K562 (cell line): Measurements from ENCODE around the gene SEMA4F. TPM values are rescaled to one million over a fixed set of nuclear protein-coding genes. Genes with fewer than 3 reads are reported as not detected.
A peak's percentile ranks its signal among the peaks of the same experiment; 100 is the strongest.

ENCODE experiments used
- ATAC-seq: fragments of 200-7000 bp; cut with Tn5 transposase; 3 replicates; pipeline ENCODE4 v1.9.1; 2020; ENCODE audit warnings: moderate library complexity
- BruUV-seq: library from RNA; stranded (reverse); fragments of 400-500 nt; replicated peaks from 2 replicates; lab custom pipeline; 2021; lab: Mats Ljungman, UMichigan
- CTCF ChIA-PET: fragments of 300-600 bp; formaldehyde crosslinking; extraction: SDS; loops from one replicate; lab custom pipeline; 2021; ENCODE audit warnings: low intra/inter-chr PET ratio; lab: Yijun Ruan, JAX
- POLR2A ChIA-PET: fragments of 300-600, 350-650 bp; sonication (Branson Sonifier 250); formaldehyde crosslinking; extraction: SDS; loops from one replicate; lab custom pipeline; 2021; ENCODE audit warnings: antibody characterized with exemption, inconsistent platforms; lab: Yijun Ruan, JAX
- DNase-seq, 4 experiments: peaks; one replicate each; pipeline versions ENCODE4 v3.0.0 to v3.0.0-alpha.2; 2011 to 2018; ENCODE audit warnings: low spot score in 3 of 4, mixed read lengths in 3 of 4; ENCODE audit errors: extremely low read depth in 1 of 4
- FAIRE-seq: peaks from 2 replicates; lab custom pipeline; 2011; peaks lifted over from hg19 to GRCh38; lab: Jason Lieb, UNC
- H2AFZ ChIP-seq: 2 replicates; pipeline ENCODE4 v1.6.0; 2011; ENCODE audit warnings: low read depth, low read length, control low read depth, inconsistent platforms
- H3K27ac ChIP-seq: fragments of 200-600 bp; 3 replicates; pipeline ENCODE4 v1.8.0; 2011; ENCODE audit warnings: low read depth, mild to moderate bottlenecking, control low read depth, inconsistent platforms, low read length, moderate library complexity, mixed read lengths; ENCODE audit errors: extremely low read depth
- H3K27me3 ChIP-seq, 2 experiments: fragments of 300-600 bp in 1 of 2; 2 replicates in 1 of 2; 3 replicates in 1 of 2; pipeline versions ENCODE4 v1.6.0 to v1.8.0; 2011; ENCODE audit warnings: inconsistent platforms in 2 of 2, low read length in 2 of 2, mild to moderate bottlenecking in 1 of 2, mixed read lengths in 1 of 2, moderate library complexity in 1 of 2; ENCODE audit not compliant: control insufficient read depth in 2 of 2, insufficient read depth in 2 of 2
- H3K36me3 ChIP-seq: fragments of 300-600 bp; 3 replicates; pipeline ENCODE4 v1.8.0; 2011; ENCODE audit warnings: mild to moderate bottlenecking, low read length, inconsistent platforms; ENCODE audit not compliant: control insufficient read depth, insufficient read depth
- H3K4me1 ChIP-seq, 2 experiments: fragments of 200-600 bp in 1 of 2; replicated peaks in 1 of 2; 2 replicates in 1 of 2; 3 replicates in 1 of 2; pipeline versions ENCODE4 v1.5.1 to v1.8.0; 2011; ENCODE audit warnings: inconsistent platforms in 2 of 2, low read length in 2 of 2, mild to moderate bottlenecking in 1 of 2, mixed read lengths in 1 of 2, moderate library complexity in 1 of 2; ENCODE audit not compliant: control insufficient read depth in 2 of 2, insufficient read depth in 2 of 2
- H3K4me2 ChIP-seq: 2 replicates; pipeline ENCODE4 v1.6.1; 2011; ENCODE audit warnings: low read length, control low read depth, inconsistent platforms, mixed read lengths; ENCODE audit not compliant: insufficient read depth
- H3K4me3 ChIP-seq: fragments of 200-600 bp; sonication (generic), shearing (Covaris generic); 2 replicates; pipeline ENCODE4 v1.5.1; 2016; ENCODE audit warnings: control low read depth, inconsistent platforms
- H3K79me2 ChIP-seq: fragments of 200-600 bp; 3 replicates; pipeline ENCODE4 v1.8.0; 2011; ENCODE audit warnings: low read length, inconsistent platforms; ENCODE audit not compliant: control insufficient read depth, insufficient read depth
- H3K9ac ChIP-seq, 2 experiments: 2 replicates each; pipeline versions ENCODE4 v1.6.0 to v1.6.1; 2011; ENCODE audit warnings: low read depth in 2 of 2, low read length in 2 of 2, control low read depth in 1 of 2, inconsistent platforms in 1 of 2, mild to moderate bottlenecking in 1 of 2, mixed read lengths in 1 of 2; ENCODE audit not compliant: insufficient read depth in 1 of 2
- H3K9me1 ChIP-seq: one replicate; pipeline ENCODE4 v1.6.0; 2011; ENCODE audit warnings: inconsistent platforms, mild to moderate bottlenecking, low read length, moderate library complexity; ENCODE audit not compliant: control insufficient read depth, insufficient read depth
- H3K9me3 ChIP-seq: replicated peaks from 2 replicates; pipeline ENCODE4 v1.5.1; 2011; ENCODE audit warnings: low read depth, low read length, inconsistent platforms; ENCODE audit not compliant: control insufficient read depth, insufficient read depth
- H4K20me1 ChIP-seq: replicated peaks from 2 replicates; pipeline ENCODE4 v1.6.1; 2011; ENCODE audit warnings: low read length, inconsistent platforms, mixed read lengths; ENCODE audit not compliant: control insufficient read depth, insufficient read depth
- ARID2 ChIP-seq: fragments of 450-650 bp; IDR thresholded peaks from 2 replicates; pipeline ENCODE4 v1.6.1; 2017; ENCODE audit warnings: antibody characterized with exemption, mild to moderate bottlenecking
- BCOR ChIP-seq: fragments of 450-650 bp; IDR thresholded peaks from 2 replicates; pipeline ENCODE4 v1.6.1; 2016
- CREB1 ChIP-seq, 2 experiments: sonication (generic) in 1 of 2; formaldehyde crosslinking in 1 of 2; IDR thresholded peaks; 2 replicates each; pipeline versions ENCODE4 v1.6.1 to v1.8.0; 2012 to 2022; ENCODE audit warnings: inconsistent platforms in 1 of 2, mild to moderate bottlenecking in 1 of 2, missing genetic modification reagents in 1 of 2, moderate library complexity in 1 of 2
- CREM ChIP-seq: IDR thresholded peaks from 2 replicates; pipeline ENCODE4 v1.6.1; 2014; ENCODE audit warnings: antibody characterized with exemption, low read depth
- GABPA ChIP-seq: fragments of 200-800 bp; sonication (Bioruptor generic); conservative IDR thresholded peaks from 2 replicates; pipeline ENCODE4 v1.6.1; 2016; ENCODE audit warnings: low read depth, missing genetic modification characterization, missing compliant biosample characterization
- HDAC2 ChIP-seq: fragments of 450-650 bp; IDR thresholded peaks from 2 replicates; pipeline ENCODE4 v1.6.1; 2016; ENCODE audit warnings: mild to moderate bottlenecking
- HMGN3 ChIP-seq: IDR thresholded peaks from 2 replicates; pipeline ENCODE4 v1.6.1; 2011; ENCODE audit warnings: borderline replicate concordance, low read depth, mild to moderate bottlenecking, mixed read lengths, low read length; ENCODE audit not compliant: insufficient read length; ENCODE audit errors: extremely low read depth
- PURB ChIP-seq: sonication (generic); formaldehyde crosslinking; IDR thresholded peaks from 2 replicates; pipeline ENCODE4 v1.9.0; 2021; ENCODE audit warnings: low read depth, mild to moderate bottlenecking, missing genetic modification reagents
- RAD51 ChIP-seq: fragments of 450-650 bp; IDR thresholded peaks from 2 replicates; pipeline ENCODE4 v1.7.1; 2016; ENCODE audit warnings: low read depth, mild to moderate bottlenecking, borderline replicate concordance
- RBM22 ChIP-seq: fragments of 200-400 bp; formaldehyde crosslinking; IDR thresholded peaks from 2 replicates; pipeline ENCODE4 v1.6.1; 2018; ENCODE audit warnings: low read length, low read depth; ENCODE audit not compliant: poor library complexity, severe bottlenecking
- RFX5 ChIP-seq: IDR thresholded peaks from 2 replicates; pipeline ENCODE4 v1.6.1; 2011; ENCODE audit warnings: low read depth, mild to moderate bottlenecking, improper control_type of control experiment, low read length
- SMARCA4 ChIP-seq: fragments of 450-650 bp; IDR thresholded peaks from 2 replicates; pipeline ENCODE4 v1.6.1; 2016
- TSC22D4 ChIP-seq: fragments of 450-650 bp; IDR thresholded peaks from 2 replicates; pipeline ENCODE4 v1.6.1; 2016; ENCODE audit warnings: missing genetic modification characterization, missing biosample characterization, control low read depth
- XRCC4 ChIP-seq: IDR thresholded peaks from one replicate; pipeline ENCODE4 v1.6.1; 2011; ENCODE audit not compliant: insufficient read depth, insufficient read length; ENCODE audit errors: extremely low read depth
- ZNF384 ChIP-seq: IDR thresholded peaks from 2 replicates; pipeline ENCODE4 v1.6.1; 2012; ENCODE audit warnings: low read depth, low read length, improper control_type of control experiment
- ZNF583 ChIP-seq: fragments of 250-450 bp; sonication (Bioruptor Pico); IDR thresholded peaks from 2 replicates; pipeline ENCODE4 v1.4.0; 2020
- ZNF696 ChIP-seq: fragments of 250-450 bp; sonication (Bioruptor Pico); conservative IDR thresholded peaks from 2 replicates; pipeline ENCODE4 v1.4.0; 2020; ENCODE audit warnings: mild to moderate bottlenecking, moderate library complexity
- WGBS: fragments of 100-300 bp; shearing (Covaris generic); methylation state at CpG from one replicate; pipeline ENCODE4 v1.1.6; 2016; ENCODE audit warnings: low coverage, mixed read lengths; ENCODE audit not compliant: insufficient coverage; ENCODE audit errors: missing lambda C conversion rate; 5-methylcytosine and 5-hydroxymethylcytosine counted together
- in situ Hi-C: fragments of 300-500 bp; cut with MboI; formaldehyde crosslinking; loops from 4 replicates; pipeline ENCODE4 v1.15.0; 2018; ENCODE audit warnings: inconsistent platforms, mixed read lengths
- intact Hi-C: fragments of 100-400 bp; cut with micrococcal nuclease; formaldehyde crosslinking; loops from 2 replicates; pipeline ENCODE4 v1.14.2; 2022
- polyA plus RNA-seq, 8 experiments: library from polyadenylated mRNA; depleted of rRNA in 4 of 8; stranded (reverse) in 5 of 8; unstranded in 3 of 8; fragments of >200 nt; fragmentation: Nextera tagmentation in 2 of 8; fragmentation: Illumina TruSeq in 1 of 8; extraction: Ambion mirVana in 2 of 8; extraction: Trizol in 1 of 8; gene quantifications; 2 replicates each; pipeline versions ENCODE4 v1.2.1 to v1.2.3, GENCODE V29; 2011 to 2014; ENCODE audit warnings: inconsistent platforms in 1 of 8, missing spikeins in 1 of 8
- total RNA-seq, 7 experiments: library from RNA; depleted of rRNA in 6 of 7; stranded (reverse); fragments of >200 nt in 6 of 7; fragmentation: Illumina TruSeq in 2 of 7; extraction: Trizol in 2 of 7; gene quantifications; 2 replicates each; pipeline versions ENCODE4 v1.2.1 to v1.2.3, GENCODE V29; 2011 to 2021; ENCODE audit warnings: low replicate concordance in 1 of 7
- TF ChIP-seq, protein P1 (sequence below), 3 experiments: fragments of 200-800 bp in 1 of 3; fragments of 250-450 bp in 1 of 3; fragments of 450-650 bp in 1 of 3; sonication (Bioruptor Pico) in 1 of 3; sonication (Bioruptor generic) in 1 of 3; formaldehyde crosslinking in 1 of 3; IDR thresholded peaks; 2 replicates each; pipeline versions ENCODE4 v1.6.1 to v1.8.0; 2016 to 2022; ENCODE audit warnings: mild to moderate bottlenecking in 2 of 3, missing genetic modification characterization in 2 of 3, missing compliant biosample characterization in 1 of 3, moderate library complexity in 1 of 3
- TF ChIP-seq, protein P2 (sequence below): fragments of 250-450 bp; sonication (Bioruptor Pico); IDR thresholded peaks from 2 replicates; pipeline ENCODE4 v1.4.0; 2020; ENCODE audit warnings: mild to moderate bottlenecking

SEMA4F gene
- total and polyA plus RNA-seq, 9 of the 15 experiments (the other 6 are each of a cell fraction or from before 2014, with no cell fraction given), result 0.08 to 1.6 (median 0.33) TPM

DNA sequence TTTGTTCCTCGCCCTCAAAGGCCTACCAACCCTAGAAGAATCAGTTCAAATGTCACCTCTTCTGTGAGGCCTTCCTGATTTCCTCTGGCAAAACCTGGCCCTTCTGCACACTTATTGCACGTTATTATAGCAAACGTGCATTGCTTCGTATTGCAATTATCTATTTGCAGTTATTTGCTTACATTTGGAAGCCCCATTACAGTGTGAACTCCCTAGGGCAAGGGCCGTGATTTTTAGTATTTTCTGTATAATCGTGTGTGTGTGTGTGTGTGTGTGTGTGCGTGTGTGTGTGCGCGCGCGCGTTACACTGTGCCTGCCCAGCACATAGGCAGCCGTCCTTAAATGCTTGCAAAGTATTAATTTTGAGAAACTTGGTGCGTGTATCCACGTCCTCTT lies 460 bp upstream of the SEMA4F start:
- intact Hi-C loops, result no loop called here
- DNase-seq, result no peak
- no peaks in the 10 kb centered on the region for H3K79me2 ChIP-seq
- no peaks in the 10 kb centered on the region for H3K36me3 ChIP-seq
- peak overlapping the region; percentile 15 to 37; a peak in 2 of 4 replicates for H3K9ac ChIP-seq
- ChIA-PET POLR2A (interaction anchor here (0.6 to 1.4 kb wide), 3 partner anchors 9 to 21 kb away, joined by 3 to 7 read pairs (median 3); no protein-coding TSS in a partner anchor), CTCF (no interaction called here)
- no peaks in the 10 kb centered on the region for H4K20me1 ChIP-seq
- peak overlapping the region; percentile 51 for H3K4me3 ChIP-seq
- FAIRE-seq, result no peak
- H3K27me3 ChIP-seq, result peaks cover 18 to 33% of the 10 kb centered on the region in 2 experiments; a peak in 4 of 5 replicates
- H3K27ac ChIP-seq, result no peak overlapping the region
- peaks cover 7 to 14% of the 10 kb centered on the region in 2 experiments; a peak in 4 of 5 replicates for H3K4me1 ChIP-seq
- ATAC-seq, result peak; percentile 17
- WGBS, result 15% methylated on average over 15 of the region's 15 CpGs
- peak overlapping the region; percentile 82 for H3K4me2 ChIP-seq
- no peaks in the 10 kb centered on the region for H3K9me1 ChIP-seq
- in situ Hi-C loops, result no loop called here
- H3K9me3 ChIP-seq, result peaks cover 3% of the 10 kb centered on the region; the same call in 1 of the 2 replicates
- peak overlapping the region; percentile 98 for H2AFZ ChIP-seq
- no TSS peak for BruUV-seq
- TF ChIP-seq PURB (no peak), GABPA (tag) (0 out of 2 replicates have a peak, but pooled peaks have one; percentile 25), HDAC2 (0 out of 2 replicates have a peak, but pooled peaks have one; percentile 28), ZNF384 (no peak), RFX5 (no peak), CREM (no peak), ZNF696 (CRISPR knock-in tag) (no peak), XRCC4 (no peak), ARID2 (no peak), BCOR (0 out of 2 replicates have a peak, but pooled peaks have one; percentile 42), RBM22 (no peak), HMGN3 (no peak), ZNF583 (CRISPR knock-in tag) (no peak), CREB1 (IDR thresholded peaks at IDR 0.05) (no peak), CREB1 (CRISPR knock-in tag; IDR thresholded peaks at IDR 0.05) (no peak), SMARCA4 (0 out of 2 replicates have a peak, but pooled peaks have one; percentile 29), RAD51 (no peak), TSC22D4 (tag) (no peak)
- TF ChIP-seq, protein P1, sequence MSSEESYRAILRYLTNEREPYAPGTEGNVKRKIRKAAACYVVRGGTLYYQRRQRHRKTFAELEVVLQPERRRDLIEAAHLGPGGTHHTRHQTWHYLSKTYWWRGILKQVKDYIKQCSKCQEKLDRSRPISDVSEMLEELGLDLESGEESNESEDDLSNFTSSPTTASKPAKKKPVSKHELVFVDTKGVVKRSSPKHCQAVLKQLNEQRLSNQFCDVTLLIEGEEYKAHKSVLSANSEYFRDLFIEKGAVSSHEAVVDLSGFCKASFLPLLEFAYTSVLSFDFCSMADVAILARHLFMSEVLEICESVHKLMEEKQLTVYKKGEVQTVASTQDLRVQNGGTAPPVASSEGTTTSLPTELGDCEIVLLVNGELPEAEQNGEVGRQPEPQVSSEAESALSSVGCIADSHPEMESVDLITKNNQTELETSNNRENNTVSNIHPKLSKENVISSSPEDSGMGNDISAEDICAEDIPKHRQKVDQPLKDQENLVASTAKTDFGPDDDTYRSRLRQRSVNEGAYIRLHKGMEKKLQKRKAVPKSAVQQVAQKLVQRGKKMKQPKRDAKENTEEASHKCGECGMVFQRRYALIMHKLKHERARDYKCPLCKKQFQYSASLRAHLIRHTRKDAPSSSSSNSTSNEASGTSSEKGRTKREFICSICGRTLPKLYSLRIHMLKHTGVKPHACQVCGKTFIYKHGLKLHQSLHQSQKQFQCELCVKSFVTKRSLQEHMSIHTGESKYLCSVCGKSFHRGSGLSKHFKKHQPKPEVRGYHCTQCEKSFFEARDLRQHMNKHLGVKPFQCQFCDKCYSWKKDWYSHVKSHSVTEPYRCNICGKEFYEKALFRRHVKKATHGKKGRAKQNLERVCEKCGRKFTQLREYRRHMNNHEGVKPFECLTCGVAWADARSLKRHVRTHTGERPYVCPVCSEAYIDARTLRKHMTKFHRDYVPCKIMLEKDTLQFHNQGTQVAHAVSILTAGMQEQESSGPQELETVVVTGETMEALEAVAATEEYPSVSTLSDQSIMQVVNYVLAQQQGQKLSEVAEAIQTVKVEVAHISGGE (CRISPR knock-in tag; IDR thresholded peaks at IDR 0.05), result 0 out of 6 replicates have a peak, but pooled peaks of 1 of the 3 experiments have one; percentile 15
- TF ChIP-seq, protein P2, sequence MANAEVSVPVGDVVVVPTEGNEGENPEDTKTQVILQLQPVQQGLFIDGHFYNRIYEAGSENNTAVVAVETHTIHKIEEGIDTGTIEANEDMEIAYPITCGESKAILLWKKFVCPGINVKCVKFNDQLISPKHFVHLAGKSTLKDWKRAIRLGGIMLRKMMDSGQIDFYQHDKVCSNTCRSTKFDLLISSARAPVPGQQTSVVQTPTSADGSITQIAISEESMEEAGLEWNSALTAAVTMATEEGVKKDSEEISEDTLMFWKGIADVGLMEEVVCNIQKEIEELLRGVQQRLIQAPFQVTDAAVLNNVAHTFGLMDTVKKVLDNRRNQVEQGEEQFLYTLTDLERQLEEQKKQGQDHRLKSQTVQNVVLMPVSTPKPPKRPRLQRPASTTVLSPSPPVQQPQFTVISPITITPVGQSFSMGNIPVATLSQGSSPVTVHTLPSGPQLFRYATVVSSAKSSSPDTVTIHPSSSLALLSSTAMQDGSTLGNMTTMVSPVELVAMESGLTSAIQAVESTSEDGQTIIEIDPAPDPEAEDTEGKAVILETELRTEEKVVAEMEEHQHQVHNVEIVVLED (CRISPR knock-in tag), result no peak
